ENCODE data around the gene SRSF3.
"Not testable (repeated sequence)": the region's sequence is repeated elsewhere in the genome, so short reads cannot be mapped to it uniquely, and the experiment has no call there.

Gene SRSF3

DNA sequence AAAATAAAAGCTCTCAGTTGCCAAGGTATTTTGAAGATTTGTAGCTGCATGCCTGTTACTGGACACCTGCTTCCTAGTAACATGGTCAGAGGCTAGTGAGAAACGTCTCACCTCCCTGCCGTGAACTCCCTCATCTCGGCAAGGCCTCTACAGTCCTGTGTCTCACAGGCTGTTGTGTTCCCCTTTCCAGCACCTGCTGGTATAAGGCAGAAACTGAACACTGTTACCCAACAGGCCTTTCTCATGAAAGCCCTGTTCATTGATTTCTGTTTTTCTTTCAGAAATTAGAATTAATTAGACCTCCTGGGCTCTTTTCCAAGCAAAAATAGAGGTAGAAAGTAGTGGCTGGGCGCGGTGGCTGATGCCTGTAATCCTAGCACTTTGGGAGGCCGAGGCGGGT is 17.6 kb upstream of the SRSF3 start:
- DNase-seq (ENCODE audit: low spot score), result no peak

DNA sequence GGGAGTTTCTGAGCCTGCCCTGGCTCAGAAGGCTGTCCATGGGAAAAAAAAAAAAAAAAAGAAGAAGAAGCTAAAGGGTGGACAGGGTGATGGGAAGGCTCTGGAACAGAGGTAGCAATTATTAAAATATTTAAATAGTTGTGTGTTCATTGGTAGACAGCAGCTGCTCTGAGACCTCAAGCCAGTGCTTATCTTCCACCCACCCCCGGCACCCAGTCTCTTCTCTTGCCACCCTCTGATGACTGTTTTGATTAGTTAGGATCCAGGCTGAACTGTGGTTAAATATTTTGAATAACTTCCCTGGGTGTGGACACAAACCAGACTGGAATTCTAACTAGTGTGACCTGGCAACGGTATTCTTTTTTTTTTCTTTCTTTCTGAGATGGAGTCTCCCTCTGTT is 16.9 kb upstream of the SRSF3 start:
- DNase-seq (ENCODE audit: low spot score), result no peak

DNA sequence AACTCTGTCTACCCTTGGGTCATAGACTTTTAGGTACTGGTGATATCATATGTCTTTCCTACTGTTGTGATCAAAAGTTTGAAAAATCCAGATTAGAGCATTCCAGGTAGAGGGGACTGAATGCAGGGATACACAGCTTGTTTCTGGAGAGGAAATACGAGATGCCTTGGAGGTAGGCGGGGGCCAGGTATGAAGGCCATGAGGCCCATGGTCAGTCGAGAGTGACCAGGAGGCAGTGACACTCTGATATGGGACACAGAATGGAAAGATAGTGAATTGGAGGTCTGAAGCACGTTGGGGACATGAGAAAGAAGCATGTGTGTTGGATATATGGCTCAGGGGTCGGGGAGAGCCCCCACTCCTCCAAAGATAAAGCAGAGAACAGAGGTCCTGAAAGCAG is 16.1 kb upstream of the SRSF3 start:
- no peak for DNase-seq (ENCODE audit: low spot score)

DNA sequence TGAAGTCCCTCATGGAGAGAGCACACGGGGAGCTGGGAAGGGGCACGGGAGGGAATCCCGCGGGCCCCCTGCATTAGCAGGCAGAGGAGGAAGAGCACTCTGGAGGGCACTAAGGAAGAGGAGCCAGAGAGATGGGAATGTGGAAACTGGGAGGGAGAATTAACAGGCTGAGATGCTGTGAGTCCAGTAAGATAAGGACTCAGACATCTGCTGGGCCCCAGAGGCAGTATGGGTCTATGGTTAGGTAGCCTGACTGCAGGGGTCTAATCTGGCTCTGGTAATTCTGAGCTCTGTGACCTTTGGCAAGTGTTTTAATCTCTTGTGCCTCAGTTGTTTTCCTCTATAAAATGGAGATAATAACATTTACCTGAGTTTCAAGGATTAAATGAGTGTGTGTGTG is 15.7 kb upstream of the SRSF3 start:
- no peak for DNase-seq (ENCODE audit: low spot score)

DNA sequence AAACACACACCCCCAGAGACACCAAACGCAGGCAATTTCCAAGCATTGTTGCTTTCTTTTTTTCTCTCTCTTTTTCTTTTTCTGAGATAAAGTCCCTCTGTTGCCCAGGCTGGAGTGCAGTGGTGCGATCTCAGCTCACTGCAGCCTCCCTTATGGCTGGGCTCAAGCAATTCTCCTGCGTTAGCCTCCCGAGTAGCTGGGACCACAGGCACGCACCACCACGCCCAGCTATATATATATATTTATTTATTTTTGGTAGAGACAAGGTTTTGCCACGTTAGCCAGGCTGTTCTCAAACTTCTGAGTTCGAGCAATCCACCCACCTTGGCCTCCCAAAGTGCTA is 14.0 kb upstream of the SRSF3 start:
- DNase-seq (ENCODE audit: low spot score), result no peak

DNA sequence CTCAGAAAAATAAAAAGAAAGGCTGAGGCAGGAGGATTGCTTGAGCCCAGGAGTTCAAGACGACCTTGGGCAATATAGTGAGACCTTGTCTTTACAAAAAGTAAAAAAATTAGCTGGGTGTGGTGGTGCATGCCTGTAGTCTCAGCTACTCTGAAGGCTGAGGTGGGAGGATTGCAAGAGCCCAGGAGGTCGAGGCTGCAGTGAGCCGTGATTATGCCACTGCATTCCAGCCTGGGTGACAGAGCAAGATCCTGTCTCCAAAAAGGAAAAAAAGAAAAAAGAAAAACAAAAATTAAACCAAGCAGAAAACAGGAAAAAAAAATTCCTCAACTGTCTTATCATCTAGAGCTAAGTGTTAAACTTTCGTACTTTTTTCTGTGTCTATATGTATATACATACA is 12.4 kb upstream of the SRSF3 start:
- DNase-seq (ENCODE audit: low spot score), result no peak

DNA sequence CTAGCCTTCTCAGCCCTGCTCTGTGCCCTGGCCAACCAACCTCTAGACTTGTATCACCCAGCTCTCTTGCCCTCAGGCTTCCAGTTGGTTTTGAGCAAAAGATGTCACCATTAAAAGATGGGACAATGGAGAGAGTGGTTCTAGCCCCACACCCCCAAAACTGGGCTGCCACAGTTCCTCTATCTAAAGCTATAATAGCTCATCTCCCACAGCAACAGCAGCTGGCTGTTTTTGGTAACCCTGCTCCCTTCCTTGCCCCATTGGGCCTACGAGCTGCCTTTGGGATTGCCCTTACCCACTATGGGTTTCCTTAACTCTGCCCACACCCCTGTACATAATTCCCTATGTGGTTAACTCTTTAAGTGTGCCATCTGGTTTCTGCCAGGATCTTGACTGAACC is 7.6 kb upstream of the SRSF3 start:
- no peak for DNase-seq (ENCODE audit: low spot score)

DNA sequence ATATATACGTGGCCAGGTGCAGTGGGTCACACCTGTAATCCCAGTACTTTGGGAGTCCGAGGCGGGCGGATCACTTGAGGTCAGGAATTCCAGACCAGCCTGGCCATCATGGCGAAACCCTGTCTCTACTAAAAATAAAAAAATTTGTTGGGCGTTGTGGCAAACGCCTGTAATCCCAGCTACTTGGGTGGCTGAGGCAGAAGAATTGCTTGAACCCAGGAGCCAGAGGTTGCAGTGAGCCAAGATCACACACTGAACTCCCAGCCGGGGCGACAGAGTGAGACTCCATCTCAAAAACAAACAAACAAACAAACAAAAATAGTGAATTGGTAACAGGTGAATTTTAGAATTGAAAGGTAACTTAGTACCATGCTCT is 5.1 kb upstream of the SRSF3 start:
- not testable (repeated sequence) for DNase-seq (ENCODE audit: low spot score)

DNA sequence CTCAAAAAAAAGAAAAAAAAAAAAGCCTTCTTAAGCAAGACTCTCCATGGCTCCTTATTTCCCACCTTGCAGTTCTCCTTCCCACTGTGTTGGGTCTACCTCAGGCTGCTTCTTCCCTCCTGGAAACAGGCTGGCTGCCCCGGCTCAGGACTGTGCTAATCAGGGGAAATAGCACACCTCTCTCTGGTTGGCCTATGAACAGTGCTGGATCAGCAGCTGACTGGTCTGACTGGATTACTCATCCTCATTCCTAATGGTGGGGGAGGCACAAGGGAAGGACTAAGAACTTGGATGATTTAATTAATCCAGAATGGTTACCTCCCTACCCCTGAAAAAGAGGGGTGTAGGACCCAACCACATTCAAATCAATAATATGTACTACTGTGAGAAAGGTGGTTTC is 3.9 kb upstream of the SRSF3 start:
- no peak for DNase-seq (ENCODE audit: low spot score)

DNA sequence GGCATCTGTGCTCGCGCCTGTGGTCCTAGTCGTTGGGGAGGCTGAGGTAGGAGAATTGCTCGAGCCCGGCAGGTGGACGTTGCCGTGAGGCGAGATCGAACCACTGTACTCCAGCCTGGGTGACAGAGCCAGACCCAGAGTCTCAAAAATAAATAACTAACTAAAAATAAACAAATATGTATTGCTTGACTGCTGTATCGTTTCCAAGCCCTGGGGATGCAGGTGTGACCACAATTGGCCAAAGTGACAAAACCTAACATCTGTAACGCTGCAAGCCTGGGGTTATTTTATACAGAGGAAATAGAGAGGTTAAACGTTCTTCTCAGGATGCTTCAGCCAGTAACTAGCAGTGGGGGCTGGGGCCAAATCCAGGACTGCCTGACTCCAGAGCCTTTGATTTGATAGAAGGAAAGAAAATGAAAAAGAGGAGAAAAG is 1.9 kb upstream of the SRSF3 start:
- DNase-seq (ENCODE audit: low spot score), result no peak

DNA sequence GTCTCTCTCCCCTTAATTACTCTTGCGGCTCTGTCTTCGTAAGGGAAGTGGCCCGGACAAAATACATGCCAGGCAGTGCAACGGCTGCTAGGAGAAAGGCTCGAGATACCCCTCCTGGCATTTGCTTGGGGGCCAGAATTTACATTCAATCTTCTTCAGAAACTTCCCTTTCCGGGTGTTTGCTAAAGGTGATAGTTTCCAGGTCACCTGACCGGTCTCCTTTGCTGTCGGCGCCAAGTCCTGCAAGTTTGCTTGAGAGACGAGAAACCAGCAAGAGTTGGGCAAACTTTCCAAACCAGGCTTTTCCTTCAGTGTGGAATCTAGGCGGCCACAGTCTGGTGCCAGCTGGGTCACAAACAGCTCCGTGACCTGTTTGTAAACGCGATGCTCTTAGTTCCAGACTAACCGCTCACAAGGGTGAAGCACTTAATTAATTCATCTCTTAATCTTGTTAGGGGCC is 563 bp upstream of the SRSF3 start:
- peak; percentile 80 for DNase-seq (ENCODE audit: low spot score)

DNA sequence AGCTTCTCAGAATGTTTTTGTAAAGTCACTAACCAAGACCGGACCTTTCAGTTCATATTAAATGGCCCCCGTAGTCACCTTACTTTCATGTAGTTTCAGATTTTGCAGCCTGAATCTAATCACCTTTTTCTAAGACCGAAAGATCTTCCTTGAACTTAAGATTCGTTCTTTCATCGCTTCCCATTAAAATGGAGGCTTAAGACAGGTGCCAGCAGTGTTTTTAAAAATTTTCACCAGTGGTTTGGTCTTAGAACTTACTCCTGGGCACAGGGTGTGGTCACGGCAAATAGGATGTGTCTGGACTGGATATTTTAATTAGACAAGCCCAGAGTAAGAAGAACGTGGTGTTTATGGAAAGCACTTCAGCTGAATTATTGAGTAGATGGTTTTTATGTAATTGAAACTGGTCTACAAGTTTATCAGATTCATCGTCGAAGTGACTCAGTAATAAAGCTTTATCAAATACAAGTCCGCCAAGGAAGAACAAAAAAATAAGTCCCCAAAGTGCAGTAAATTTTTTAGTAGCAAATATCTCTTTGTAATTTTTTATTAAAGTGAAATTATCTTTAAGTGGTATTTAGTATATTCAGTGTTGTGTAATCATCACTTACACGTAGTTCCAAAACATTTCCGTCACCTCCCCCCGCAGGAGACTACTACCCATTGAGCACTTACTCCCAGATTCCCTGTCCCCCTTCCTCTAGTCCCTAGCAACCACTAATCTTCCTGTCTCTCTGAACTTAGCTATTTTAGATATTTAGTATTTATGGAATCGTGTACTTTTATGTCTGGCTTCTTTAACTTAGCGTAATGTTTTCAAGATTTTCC is 868 bp downstream of the SRSF3 start:
- peak; percentile 62 for DNase-seq (ENCODE audit: low spot score)

DNA sequence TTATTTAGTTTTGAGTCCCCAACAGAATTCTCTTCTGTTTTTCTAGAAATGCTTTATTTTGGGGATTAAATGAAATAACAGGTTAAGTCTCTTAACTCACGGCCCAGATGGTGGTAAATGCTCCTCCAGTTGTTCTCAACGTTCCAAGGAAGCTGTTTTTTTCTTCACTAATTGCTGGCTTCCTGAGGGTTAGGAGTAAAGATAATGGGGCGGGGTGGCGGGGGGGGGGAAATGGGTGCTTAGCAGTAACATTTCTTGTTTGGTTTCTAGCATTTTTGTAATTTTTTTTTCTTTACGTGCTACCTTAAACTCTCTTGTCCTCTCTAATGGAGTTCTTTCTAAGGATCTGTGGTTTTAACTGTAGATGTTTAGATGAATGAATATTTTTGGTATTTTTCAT is 2.2 kb downstream of the SRSF3 start:
- no peak for DNase-seq (ENCODE audit: low spot score)

DNA sequence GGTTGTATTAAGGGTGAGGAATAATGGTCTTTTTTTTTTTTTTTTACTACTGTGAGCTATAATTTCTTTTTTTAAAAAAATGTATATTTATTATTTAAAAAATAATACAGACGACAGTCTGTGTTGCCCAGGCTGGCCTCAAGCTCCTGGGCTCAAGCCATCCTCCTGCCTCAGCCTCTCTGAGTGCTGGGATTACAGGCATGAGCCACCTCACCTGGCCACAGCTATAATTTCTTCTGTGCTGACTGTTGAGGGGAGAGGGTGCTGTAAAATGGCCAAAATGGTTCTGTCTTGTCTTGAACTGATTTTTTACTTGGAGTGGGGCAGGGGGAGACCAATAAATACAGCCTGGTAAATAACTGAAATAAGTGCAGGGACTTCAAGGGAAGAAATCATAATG is 3.6 kb downstream of the SRSF3 start:
- DNase-seq (ENCODE audit: low spot score), result no peak

DNA sequence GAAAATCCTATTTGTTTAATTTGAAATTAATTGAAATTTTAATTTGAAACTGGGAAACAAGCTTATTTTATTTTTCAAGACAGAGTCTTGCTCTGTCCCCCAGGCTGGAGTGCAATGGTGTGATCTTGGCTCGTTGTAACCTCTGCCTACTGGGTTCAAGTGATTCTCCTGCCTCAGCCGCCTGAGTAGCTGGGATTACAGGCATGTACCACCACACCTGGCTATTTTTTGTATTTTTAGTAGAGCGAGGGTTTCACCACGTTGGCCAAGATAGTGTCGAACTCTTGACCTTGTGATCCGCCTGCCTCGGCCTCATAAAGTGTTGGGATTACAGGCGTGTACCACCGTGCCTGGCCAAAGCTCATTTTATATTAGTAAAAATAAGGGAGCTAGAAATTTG is 4.2 kb downstream of the SRSF3 start:
- no peak for DNase-seq (ENCODE audit: low spot score)

DNA sequence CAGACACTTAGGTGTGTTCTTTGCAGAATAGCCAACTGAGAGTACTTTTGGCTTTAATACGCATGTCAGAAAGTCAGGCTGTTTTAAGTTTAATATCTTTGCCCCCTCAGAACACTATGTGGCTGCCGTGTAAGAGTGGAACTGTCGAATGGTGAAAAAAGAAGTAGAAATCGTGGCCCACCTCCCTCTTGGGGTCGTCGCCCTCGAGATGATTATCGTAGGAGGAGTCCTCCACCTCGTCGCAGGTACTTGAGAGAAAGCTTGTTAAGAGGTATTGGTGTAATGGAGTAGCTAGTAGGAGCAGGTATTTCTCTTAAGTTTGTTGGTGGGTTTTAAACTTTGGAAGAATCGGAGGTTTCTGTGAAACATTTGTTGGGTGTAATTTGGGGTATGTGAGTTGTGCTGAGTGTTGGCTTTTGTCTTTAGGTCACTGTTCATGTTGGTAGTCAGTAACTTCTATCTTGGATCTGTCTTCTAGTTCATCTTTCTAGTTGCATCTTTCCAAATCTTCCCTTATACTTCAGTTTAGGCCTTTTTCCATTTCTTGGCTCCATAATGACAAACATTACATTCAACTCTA is 4.7 kb downstream of the SRSF3 start:
- no peak for DNase-seq (ENCODE audit: low spot score)

DNA sequence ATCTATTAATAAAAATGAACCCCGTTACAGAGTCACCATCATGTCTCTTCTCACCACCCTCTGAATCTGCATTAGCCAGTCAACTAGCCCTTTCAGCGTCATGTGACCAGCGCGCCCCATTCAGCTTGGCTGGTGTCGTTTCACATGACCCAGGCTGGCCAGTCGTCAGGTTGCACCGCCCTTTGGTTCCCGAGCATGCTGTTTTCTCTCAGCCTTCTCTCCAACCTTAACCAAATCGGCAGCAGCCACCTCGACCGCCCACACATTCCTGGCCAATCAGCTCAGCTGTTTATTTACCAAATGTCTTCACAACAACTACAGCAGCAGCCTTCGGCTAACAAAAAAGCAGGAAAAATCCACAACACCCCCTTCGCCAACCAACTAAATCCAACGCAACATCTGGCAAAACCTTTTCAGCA is 5.6 kb downstream of the SRSF3 start:
- peak; percentile 39 for DNase-seq (ENCODE audit: low spot score)

DNA sequence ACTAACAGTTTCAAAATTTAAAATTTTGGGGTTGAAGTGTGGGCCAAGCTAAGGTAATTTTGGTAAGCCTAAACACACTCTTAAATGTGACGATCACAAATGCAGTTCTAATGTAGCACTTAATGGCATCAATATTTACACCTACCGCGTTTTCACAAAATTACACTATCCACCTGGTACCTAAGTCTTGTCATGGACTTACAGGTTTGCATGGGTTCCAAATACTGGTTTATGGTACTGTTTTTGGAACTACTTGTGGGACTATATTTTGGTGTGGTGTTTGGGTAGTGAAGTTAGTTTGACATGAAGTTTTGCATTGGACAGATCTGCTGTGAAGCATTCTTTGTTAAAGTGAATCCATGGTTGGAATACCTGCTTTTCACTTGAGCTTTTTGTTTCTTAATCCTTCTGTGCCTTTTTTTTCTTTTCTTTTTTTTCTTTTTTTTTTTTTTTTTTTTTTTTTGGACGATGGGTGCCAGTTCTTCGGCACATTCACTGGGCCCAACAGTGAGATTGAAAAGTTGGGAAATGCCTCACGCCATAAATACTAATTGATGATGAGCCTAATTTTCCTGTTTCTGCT is 6.5 kb downstream of the SRSF3 start:
- no peak for DNase-seq (ENCODE audit: low spot score)

DNA sequence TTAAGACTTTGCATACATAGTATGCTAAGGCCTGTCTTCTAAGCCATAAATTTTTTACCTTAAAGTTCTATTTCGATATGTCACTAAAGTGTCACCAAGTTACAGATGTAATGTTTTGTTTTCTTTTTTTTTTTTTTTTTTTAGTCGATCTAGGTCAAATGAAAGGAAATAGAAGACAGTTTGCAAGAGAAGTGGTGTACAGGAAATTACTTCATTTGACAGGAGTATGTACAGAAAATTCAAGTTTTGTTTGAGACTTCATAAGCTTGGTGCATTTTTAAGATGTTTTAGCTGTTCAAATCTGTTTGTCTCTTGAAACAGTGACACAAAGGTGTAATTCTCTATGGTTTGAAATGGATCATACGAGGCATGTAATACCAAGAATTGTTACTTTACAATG is 7.7 kb downstream of the SRSF3 start:
- not testable (repeated sequence) for DNase-seq (ENCODE audit: low spot score)

DNA sequence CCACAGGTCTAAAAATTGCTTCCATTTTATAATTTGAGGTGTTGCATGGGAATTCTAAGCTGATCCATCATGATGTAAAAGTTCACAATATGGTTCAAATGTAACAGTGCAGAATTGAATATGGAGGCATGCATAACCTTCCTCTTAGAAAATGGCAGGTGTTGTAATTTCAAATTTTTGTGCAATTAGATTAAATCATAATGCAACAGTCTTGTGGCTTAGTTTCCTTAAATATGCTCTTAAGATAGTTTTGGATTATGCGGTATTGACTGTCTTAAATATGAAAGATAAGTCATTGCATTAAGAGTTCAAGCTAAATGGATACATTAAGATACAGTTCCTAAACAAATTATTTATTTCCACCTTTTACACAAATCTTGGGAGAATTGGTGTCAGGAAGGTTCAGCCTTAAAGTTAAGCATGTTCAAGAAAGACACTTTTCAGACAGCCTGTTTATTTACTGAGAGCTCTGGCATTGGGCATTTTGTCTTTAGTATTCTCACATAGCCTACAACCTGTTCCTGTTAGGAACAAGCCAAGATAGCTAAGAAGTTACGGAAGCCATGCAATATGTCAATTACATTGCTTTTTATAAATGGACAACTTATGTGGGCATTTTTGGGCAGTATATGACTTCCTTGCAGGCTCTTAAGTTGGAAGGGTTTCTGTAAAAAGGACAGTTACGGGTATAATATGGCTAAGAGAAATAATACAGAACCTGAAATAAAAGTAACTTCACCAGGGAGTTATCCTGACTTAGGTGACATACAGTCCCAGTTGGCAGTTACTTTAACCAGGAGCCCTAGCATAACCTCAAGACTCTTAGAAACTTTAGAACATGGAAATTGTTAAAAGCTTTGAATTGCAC is 9.3 kb downstream of the SRSF3 start:
- no peak for DNase-seq (ENCODE audit: low spot score)

DNA sequence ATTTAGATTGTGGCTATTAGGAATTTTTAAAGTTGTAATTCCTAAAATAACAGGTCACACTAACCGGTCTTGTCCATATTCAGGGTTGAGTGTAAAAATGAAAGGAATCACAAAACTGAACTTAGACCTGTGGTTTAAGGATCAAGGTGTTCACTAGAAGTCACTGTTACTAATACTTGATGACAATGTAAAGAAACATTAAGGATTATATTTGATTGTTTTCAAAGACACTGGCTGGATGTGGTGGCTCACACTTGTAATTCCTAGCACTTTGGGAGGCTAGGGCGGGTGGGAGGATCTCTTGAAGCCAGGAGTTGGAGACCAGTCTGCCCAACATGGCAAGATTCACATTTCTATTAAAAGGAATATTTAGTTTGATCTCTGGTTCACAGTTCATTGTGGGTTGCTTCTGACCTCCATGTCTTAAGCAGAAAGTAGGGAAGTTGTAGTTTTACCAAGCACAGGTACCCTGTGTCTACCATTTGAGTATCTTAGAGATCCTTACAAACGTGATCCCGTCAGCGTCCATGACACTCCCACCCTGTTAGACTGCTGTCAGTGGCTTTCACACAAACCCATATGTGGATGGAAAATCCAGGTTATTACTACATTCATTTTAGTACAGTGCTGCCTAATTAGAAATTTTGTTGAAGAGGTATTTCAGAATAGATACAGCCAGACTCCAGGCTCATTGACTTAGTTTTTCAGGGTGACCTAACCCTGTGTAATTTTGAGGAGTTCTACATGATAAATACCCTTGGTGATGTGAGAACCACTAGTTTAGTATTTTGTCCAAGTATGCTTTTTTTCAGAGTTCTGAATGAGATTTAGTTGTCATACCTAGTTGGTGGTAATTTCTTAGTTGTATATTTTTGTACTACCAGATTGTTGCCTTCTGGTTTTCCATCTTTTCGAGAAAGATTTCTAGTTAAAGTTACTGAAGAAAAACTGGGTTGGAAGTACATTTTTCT is 10.2 kb downstream of the SRSF3 start:
- DNase-seq (ENCODE audit: low spot score), result no peak

All from Ammon's horn (tissue), 1 donor.